HG02610 (cell line): ENCODE measurements around the gene PDZD4.

Source experiments
- ATAC-seq: cut with Tn5 transposase; IDR thresholded peaks from one replicate; pipeline ENCODE4 v1.9.1; 2021; ENCODE audit warnings: mild to moderate bottlenecking, moderate library complexity; ENCODE audit not compliant: unreplicated experiment

Gene PDZD4

DNA sequence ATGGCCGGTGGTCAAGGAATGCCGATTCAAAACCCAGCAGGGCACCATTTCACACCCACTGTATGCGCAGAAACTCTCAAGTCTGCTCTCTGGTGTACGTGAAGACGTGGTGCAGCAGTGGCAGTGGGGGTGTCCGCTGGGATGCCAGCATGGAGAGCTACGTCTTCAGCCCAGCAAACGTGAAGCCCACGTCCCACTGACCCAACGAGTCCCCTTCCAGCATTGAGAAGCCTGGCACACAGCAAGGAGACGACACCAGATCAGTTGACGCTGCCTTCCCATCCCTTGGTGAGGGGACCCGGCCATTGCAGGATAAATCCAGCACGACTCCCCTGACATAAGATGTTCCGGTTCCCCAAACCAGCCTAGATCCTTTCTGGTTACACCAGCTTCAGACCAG, 68.5 kb downstream of the PDZD4 start:
- ATAC-seq = no peak

- ATAC-seq = no peak
These were observed 75.2 kb downstream of the PDZD4 start for GRCh38 chrX:153755136-153755535.
